H9 (cell line): Measurements from ENCODE around the gene NONO. TPM values are rescaled to one million over a fixed set of nuclear protein-coding genes. Genes with fewer than 3 reads are reported as not detected.
"Not testable (repeated sequence)": the region's sequence is repeated elsewhere in the genome, so short reads cannot be mapped to it uniquely, and the experiment has no call there.

Source experiments
- DNase-seq: peaks from one replicate; pipeline ENCODE4 v3.0.0-alpha.2; 2017
- H2AFZ ChIP-seq: one replicate; pipeline ENCODE4 v1.6.1; 2013; ENCODE audit warnings: mild to moderate bottlenecking, low read length, control low read depth, moderate library complexity
- H2AK5ac ChIP-seq: 2 replicates; pipeline ENCODE4 v1.6.1; 2013; ENCODE audit warnings: low read length, control low read depth, mixed read lengths; ENCODE audit not compliant: insufficient read length
- H2BK120ac ChIP-seq: one replicate; pipeline ENCODE4 v1.6.1; 2013; ENCODE audit warnings: low read depth, mild to moderate bottlenecking, low read length, control low read depth, inconsistent platforms; ENCODE audit not compliant: poor library complexity, severe bottlenecking
- H2BK12ac ChIP-seq: 2 replicates; pipeline ENCODE4 v1.6.1; 2013; ENCODE audit warnings: low read length, control low read depth, mixed read lengths, low read depth; ENCODE audit not compliant: insufficient read length
- H2BK15ac ChIP-seq: 2 replicates; pipeline ENCODE4 v1.6.1; 2013; ENCODE audit warnings: low read depth, low read length, control low read depth
- H2BK20ac ChIP-seq: one replicate; pipeline ENCODE4 v1.6.1; 2013; ENCODE audit warnings: low read depth, mild to moderate bottlenecking, low read length, control low read depth, inconsistent platforms; ENCODE audit not compliant: poor library complexity, severe bottlenecking
- H2BK5ac ChIP-seq: 2 replicates; pipeline ENCODE4 v1.6.1; 2013; ENCODE audit warnings: low read length, control low read depth, mixed read lengths; ENCODE audit not compliant: insufficient read length
- H3K14ac ChIP-seq: 2 replicates; pipeline ENCODE4 v1.6.1; 2013; ENCODE audit warnings: low read length, control low read depth; ENCODE audit not compliant: insufficient read depth
- H3K18ac ChIP-seq: 2 replicates; pipeline ENCODE4 v1.6.1; 2013; ENCODE audit warnings: low read depth, mild to moderate bottlenecking, mixed read lengths, low read length, control low read depth; ENCODE audit not compliant: insufficient read length
- H3K23ac ChIP-seq: 2 replicates; pipeline ENCODE4 v1.6.1; 2013; ENCODE audit warnings: low read length, control low read depth, mixed read lengths, low read depth; ENCODE audit not compliant: insufficient read length
- H3K23me2 ChIP-seq: 2 replicates; pipeline ENCODE4 v1.6.1; 2013; ENCODE audit warnings: low read depth, mild to moderate bottlenecking, mixed read lengths, low read length, control low read depth; ENCODE audit not compliant: insufficient read length, poor library complexity, severe bottlenecking
- H3K27ac ChIP-seq: 2 replicates; pipeline ENCODE4 v1.5.1; 2013; ENCODE audit warnings: low read length, control low read depth, mixed read lengths, low read depth; ENCODE audit not compliant: insufficient read length
- H3K27me3 ChIP-seq: 2 replicates; pipeline ENCODE4 v1.6.1; 2013; ENCODE audit warnings: low read length, control low read depth, inconsistent platforms; ENCODE audit not compliant: insufficient read depth
- H3K4ac ChIP-seq: 2 replicates; pipeline ENCODE4 v1.6.1; 2013; ENCODE audit warnings: low read depth, mild to moderate bottlenecking, control low read depth, inconsistent platforms, low read length, moderate library complexity
- H3K4me1 ChIP-seq: 2 replicates; pipeline ENCODE4 v1.6.1; 2013; ENCODE audit warnings: low read length, control low read depth, inconsistent platforms; ENCODE audit not compliant: insufficient read depth
- H3K4me2 ChIP-seq: 2 replicates; pipeline ENCODE4 v1.6.1; 2013; ENCODE audit warnings: low read length, control low read depth, mixed read lengths; ENCODE audit not compliant: insufficient read length, insufficient read depth
- H3K56ac ChIP-seq: 2 replicates; pipeline ENCODE4 v1.6.1; 2013; ENCODE audit warnings: low read depth, mild to moderate bottlenecking, mixed read lengths, low read length, control low read depth; ENCODE audit not compliant: insufficient read length
- H3K79me1 ChIP-seq: 2 replicates; pipeline ENCODE4 v1.6.1; 2013; ENCODE audit warnings: low read depth, mild to moderate bottlenecking, moderate library complexity, low read length, control low read depth, inconsistent platforms; ENCODE audit not compliant: insufficient read depth, poor library complexity, severe bottlenecking
- H3K79me2 ChIP-seq: 2 replicates; pipeline ENCODE4 v1.6.1; 2013; ENCODE audit warnings: low read length, control low read depth, inconsistent platforms; ENCODE audit not compliant: insufficient read depth
- H3K9ac ChIP-seq: 2 replicates; pipeline ENCODE4 v1.6.1; 2013; ENCODE audit warnings: low read length, control low read depth, mixed read lengths; ENCODE audit not compliant: insufficient read length; ENCODE audit errors: extremely low read depth
- H3K9me3 ChIP-seq: one replicate; pipeline ENCODE4 v1.6.1; 2013; ENCODE audit warnings: low read depth, low read length, inconsistent platforms; ENCODE audit not compliant: control insufficient read depth
- H3T11ph ChIP-seq: one replicate; pipeline ENCODE4 v1.6.1; 2013; ENCODE audit warnings: mild to moderate bottlenecking, low read length, control low read depth, inconsistent platforms
- H4K20me1 ChIP-seq: one replicate; pipeline ENCODE4 v1.6.1; 2013; ENCODE audit not compliant: control insufficient read depth, insufficient read length, insufficient read depth
- H4K5ac ChIP-seq: 2 replicates; pipeline ENCODE4 v1.6.1; 2013; ENCODE audit warnings: low read depth, mild to moderate bottlenecking, mixed read lengths, low read length, control low read depth; ENCODE audit not compliant: insufficient read length
- H4K8ac ChIP-seq: replicated peaks from 2 replicates; pipeline ENCODE4 v1.6.1; 2013; ENCODE audit warnings: low read length, control low read depth, mixed read lengths, low read depth; ENCODE audit not compliant: insufficient read length
- H4K91ac ChIP-seq: 2 replicates; pipeline ENCODE4 v1.6.1; 2013; ENCODE audit warnings: low read depth, mild to moderate bottlenecking, moderate library complexity, mixed read lengths, low read length, control low read depth; ENCODE audit not compliant: insufficient read length
- H3K27ac Mint-ChIP-seq, 3 experiments: 2 replicates in 2 of 3; 3 replicates in 1 of 3; pipeline ENCODE4 v1.8.0; 2020 to 2021; ENCODE audit warnings: mixed read lengths in 3 of 3, mild to moderate bottlenecking in 1 of 3, moderate library complexity in 1 of 3
- H3K27me3 Mint-ChIP-seq: 2 replicates; pipeline ENCODE4 v1.8.0; 2021; ENCODE audit warnings: low read depth, mild to moderate bottlenecking, moderate library complexity, mixed read lengths
- H3K36me3 Mint-ChIP-seq, 3 experiments: 2 replicates in 2 of 3; 3 replicates in 1 of 3; pipeline ENCODE4 v1.8.0; 2020 to 2021; ENCODE audit warnings: low read depth in 3 of 3, mixed read lengths in 3 of 3; ENCODE audit not compliant: insufficient read depth in 1 of 3
- H3K4me1 Mint-ChIP-seq, 2 experiments: 2 replicates each; pipeline ENCODE4 v1.8.0; 2020; ENCODE audit warnings: mixed read lengths in 2 of 2
- H3K4me3 Mint-ChIP-seq, 2 experiments: 2 replicates in 1 of 2; 3 replicates in 1 of 2; pipeline ENCODE4 v1.8.0; 2020 to 2021; ENCODE audit warnings: mild to moderate bottlenecking in 2 of 2, mixed read lengths in 2 of 2, moderate library complexity in 1 of 2
- H3K9me3 Mint-ChIP-seq, 2 experiments: 2 replicates in 1 of 2; 3 replicates in 1 of 2; pipeline ENCODE4 v1.8.0; 2020; ENCODE audit warnings: mild to moderate bottlenecking in 2 of 2, mixed read lengths in 2 of 2, moderate library complexity in 1 of 2
- WGBS: extraction: QIAGEN DNeasy Blood & Tissue Kit; methylation state at CpG from one replicate; pipeline ENCODE4 v1.1.7; 2013; ENCODE audit warnings: missing lambda C conversion rate, low lambda C conversion rate, mixed read lengths; ENCODE audit not compliant: insufficient read length; ENCODE audit errors: extremely low coverage; 5-methylcytosine and 5-hydroxymethylcytosine counted together
- total RNA-seq: library from RNA; stranded (reverse); gene quantifications from 2 replicates; pipeline ENCODE4 v1.2.1, GENCODE V29; 2021
- TF ChIP-seq, protein P1 (sequence below): fragments of 200-600 bp; sonication (generic); conservative IDR thresholded peaks from 3 replicates; pipeline ENCODE4 v1.8.0; 2021; ENCODE audit warnings: antibody characterized with exemption, mild to moderate bottlenecking

Gene NONO
- total RNA-seq, 1 experiment from 2014 or later: 703 TPM

DNA sequence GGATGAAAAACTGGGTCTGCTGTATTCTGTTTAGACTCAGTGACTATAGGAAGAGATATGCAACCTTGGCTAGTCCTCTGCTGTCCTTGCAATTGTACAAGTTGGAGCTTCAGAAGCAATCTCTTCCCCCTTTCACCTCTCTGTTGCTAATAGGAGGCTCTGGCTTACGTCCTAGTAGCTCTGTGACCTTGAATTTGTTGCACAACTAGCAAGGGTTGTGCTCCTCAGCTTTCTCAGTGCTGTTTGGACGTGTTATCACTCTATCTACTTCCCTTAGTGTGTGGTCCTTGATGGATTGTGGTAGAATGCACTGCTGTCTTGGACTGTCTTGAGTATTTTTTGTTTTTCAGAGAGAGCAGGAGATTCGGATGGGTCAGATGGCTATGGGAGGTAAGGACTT lies 14.7 kb downstream of the NONO start:
- no peak overlapping the region for H3K4me3 Mint-ChIP-seq
- Histone ChIP-seq H3K79me2 (no peaks in the 10 kb centered on the region), H3K9ac (no peak overlapping the region), H4K5ac (no peak overlapping the region), H3K27ac (no peak overlapping the region), H3K4me1 (no peaks in the 10 kb centered on the region), H2BK5ac (no peak overlapping the region), H4K91ac (no peak overlapping the region), H2BK120ac (no peak overlapping the region), H3K56ac (no peak overlapping the region), H3K23me2 (no peaks in the 10 kb centered on the region), H3K79me1 (no peaks in the 10 kb centered on the region), H3K23ac (no peak overlapping the region), H3K4me2 (no peak overlapping the region), H3K18ac (no peak overlapping the region), H4K20me1 (no peaks in the 10 kb centered on the region), H4K8ac (no peak overlapping the region), H2AK5ac (no peak overlapping the region), H3K27me3 (no peaks in the 10 kb centered on the region), H2BK12ac (no peak overlapping the region), H3K9me3 (peaks cover 24% of the 10 kb centered on the region), H2BK20ac (no peak overlapping the region), H3K4ac (no peak overlapping the region), H2BK15ac (no peak overlapping the region), H2AFZ (no peak overlapping the region), H3K14ac (no peak overlapping the region), H3T11ph (no peak overlapping the region)
- H3K4me1 Mint-ChIP-seq: peaks cover 2 to 14% of the 10 kb centered on the region in 2 experiments; a peak in 3 of 4 replicates
- peaks cover 62 to 75% of the 10 kb centered on the region in 2 experiments for H3K9me3 Mint-ChIP-seq
- no peak overlapping the region for H3K27ac Mint-ChIP-seq
- no peaks in the 10 kb centered on the region for H3K27me3 Mint-ChIP-seq
- no peak for DNase-seq
- TF ChIP-seq, protein P1, sequence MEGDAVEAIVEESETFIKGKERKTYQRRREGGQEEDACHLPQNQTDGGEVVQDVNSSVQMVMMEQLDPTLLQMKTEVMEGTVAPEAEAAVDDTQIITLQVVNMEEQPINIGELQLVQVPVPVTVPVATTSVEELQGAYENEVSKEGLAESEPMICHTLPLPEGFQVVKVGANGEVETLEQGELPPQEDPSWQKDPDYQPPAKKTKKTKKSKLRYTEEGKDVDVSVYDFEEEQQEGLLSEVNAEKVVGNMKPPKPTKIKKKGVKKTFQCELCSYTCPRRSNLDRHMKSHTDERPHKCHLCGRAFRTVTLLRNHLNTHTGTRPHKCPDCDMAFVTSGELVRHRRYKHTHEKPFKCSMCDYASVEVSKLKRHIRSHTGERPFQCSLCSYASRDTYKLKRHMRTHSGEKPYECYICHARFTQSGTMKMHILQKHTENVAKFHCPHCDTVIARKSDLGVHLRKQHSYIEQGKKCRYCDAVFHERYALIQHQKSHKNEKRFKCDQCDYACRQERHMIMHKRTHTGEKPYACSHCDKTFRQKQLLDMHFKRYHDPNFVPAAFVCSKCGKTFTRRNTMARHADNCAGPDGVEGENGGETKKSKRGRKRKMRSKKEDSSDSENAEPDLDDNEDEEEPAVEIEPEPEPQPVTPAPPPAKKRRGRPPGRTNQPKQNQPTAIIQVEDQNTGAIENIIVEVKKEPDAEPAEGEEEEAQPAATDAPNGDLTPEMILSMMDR: no peak
- no CpG with 5 or more reads among the region's 3 CpGs for WGBS
- H3K36me3 Mint-ChIP-seq: peaks cover 60 to 93% (median 64%) of the 10 kb centered on the region in 3 experiments

- not testable (repeated sequence) for H3K4ac ChIP-seq, H3K56ac ChIP-seq, H3K23me2 ChIP-seq, H2AK5ac ChIP-seq, H3K23ac ChIP-seq, H4K91ac ChIP-seq, H2BK20ac ChIP-seq, H2BK15ac ChIP-seq, H4K5ac ChIP-seq, H3K18ac ChIP-seq, DNase-seq, H2BK120ac ChIP-seq, H3K79me1 ChIP-seq, H3K27ac ChIP-seq, H2BK12ac ChIP-seq, H3K4me1 ChIP-seq, H3K27me3 ChIP-seq, H4K20me1 ChIP-seq, H4K8ac ChIP-seq, H3T11ph ChIP-seq, H3K27me3 Mint-ChIP-seq, H3K79me2 ChIP-seq, H2AFZ ChIP-seq, H2BK5ac ChIP-seq, H3K9ac ChIP-seq, H3K14ac ChIP-seq, H3K4me3 Mint-ChIP-seq, H3K4me2 ChIP-seq
- H3K36me3 Mint-ChIP-seq: peaks cover 58 to 96% (median 61%) of the 10 kb centered on the region in 3 experiments
- H3K9me3 ChIP-seq: peaks cover 33% of the 10 kb centered on the region
- peak overlapping the region in 1 of 3 experiments; percentile 72; a peak in 1 of 7 replicates for H3K27ac Mint-ChIP-seq
- H3K4me1 Mint-ChIP-seq: peaks cover 2 to 14% of the 10 kb centered on the region in 2 experiments; a peak in 3 of 4 replicates
- WGBS: no CpG with 5 or more reads among the region's 7 CpGs
- peaks cover 64 to 74% of the 10 kb centered on the region in 2 experiments for H3K9me3 Mint-ChIP-seq
Observed at GRCh38 chrX:71300064-71300463, 16.6 kb downstream of the NONO start.
